SK-N-SH (cell line): ENCODE data around the gene FAIM2. TPM values are rescaled to one million over a fixed set of nuclear protein-coding genes. Genes with fewer than 3 reads are reported as not detected.

Experiments
- CTCF ChIA-PET: fragments of 300-600, 350-600 bp; formaldehyde crosslinking; extraction: SDS; loops from one replicate; lab custom pipeline; 2021; lab: Yijun Ruan, JAX
- POLR2A ChIA-PET: fragments of 350-600 bp; sonication (Branson Sonifier 250); formaldehyde crosslinking; extraction: SDS; loops from one replicate; lab custom pipeline; 2020; ENCODE audit warnings: antibody characterized with exemption, inconsistent platforms; lab: Yijun Ruan, JAX
- DNase-seq: peaks from one replicate; pipeline ENCODE4 v3.0.0; 2012
- H2AFZ ChIP-seq: fragments of 200-600 bp; sonication (generic); 2 replicates; pipeline ENCODE4 v1.8.1; 2016; ENCODE audit warnings: antibody characterized with exemption, mild to moderate bottlenecking, low read depth
- H3F3A ChIP-seq: fragments of 200-600 bp; sonication (generic); replicated peaks from 2 replicates; pipeline ENCODE3; 2016; ENCODE audit warnings: antibody characterized with exemption, mild to moderate bottlenecking; ENCODE audit not compliant: insufficient read depth
- H3K27ac ChIP-seq, 2 experiments: fragments of 200-500 bp in 1 of 2; fragments of 200-600 bp in 1 of 2; sonication (Bioruptor generic) in 1 of 2; sonication (generic), shearing (Covaris generic) in 1 of 2; 2 replicates each; pipeline versions ENCODE4 v1.5.1 to v1.6.1; 2014 to 2016; ENCODE audit warnings: low read depth in 2 of 2, inconsistent platforms in 1 of 2, low read length in 1 of 2, mild to moderate bottlenecking in 1 of 2, mixed read lengths in 1 of 2
- H3K27me3 ChIP-seq: fragments of 200-600 bp; sonication (generic), shearing (Covaris generic); 2 replicates; pipeline ENCODE4 v1.6.1; 2016; ENCODE audit warnings: mixed run types; ENCODE audit not compliant: insufficient read depth
- H3K36me3 ChIP-seq, 2 experiments: fragments of 200-500 bp in 1 of 2; fragments of 200-600 bp in 1 of 2; sonication (Bioruptor generic) in 1 of 2; sonication (generic) in 1 of 2; replicated peaks in 1 of 2; 2 replicates each; pipeline versions ENCODE3 to v1.5.1; 2014 to 2016; ENCODE audit warnings: low read length in 1 of 2, mild to moderate bottlenecking in 1 of 2; ENCODE audit not compliant: insufficient read depth in 2 of 2, control insufficient read depth in 1 of 2
- H3K4me1 ChIP-seq, 2 experiments: fragments of 200-500 bp in 1 of 2; fragments of 200-600 bp in 1 of 2; sonication (Bioruptor generic) in 1 of 2; sonication (generic), shearing (Covaris generic) in 1 of 2; 2 replicates each; pipeline versions ENCODE4 v1.5.1 to v1.6.1; 2014 to 2016; ENCODE audit warnings: low read depth in 1 of 2, low read length in 1 of 2, mixed run types in 1 of 2; ENCODE audit not compliant: insufficient read depth in 2 of 2, control insufficient read depth in 1 of 2
- H3K4me2 ChIP-seq: fragments of 200-600 bp; sonication (generic), shearing (Covaris generic); 2 replicates; pipeline ENCODE4 v1.6.1; 2017; ENCODE audit warnings: mixed run types
- H3K4me3 ChIP-seq, 2 experiments: fragments of 200-500 bp in 1 of 2; fragments of 200-600 bp in 1 of 2; sonication (Bioruptor generic) in 1 of 2; sonication (generic), shearing (Covaris generic) in 1 of 2; 2 replicates each; pipeline versions ENCODE4 v1.5.1 to v1.8.1; 2014 to 2016; ENCODE audit warnings: low read depth in 2 of 2, inconsistent platforms in 1 of 2, low read length in 1 of 2, mild to moderate bottlenecking in 1 of 2, mixed read lengths in 1 of 2, moderate library complexity in 1 of 2
- H3K79me2 ChIP-seq: fragments of 200-600 bp; sonication (generic); 2 replicates; pipeline ENCODE4 v1.8.1; 2017; ENCODE audit warnings: mild to moderate bottlenecking; ENCODE audit not compliant: insufficient read depth
- H3K9ac ChIP-seq: fragments of 200-600 bp; sonication (generic); 2 replicates; pipeline ENCODE4 v1.6.1; 2017; ENCODE audit warnings: mixed run types
- H3K9me2 ChIP-seq: fragments of 200-600 bp; sonication (generic); 2 replicates; pipeline ENCODE4 v1.6.1; 2017; ENCODE audit warnings: mixed run types
- H3K9me3 ChIP-seq: fragments of 200-600 bp; sonication (generic); 2 replicates; pipeline ENCODE4 v1.6.1; 2017; ENCODE audit warnings: mixed run types, mild to moderate bottlenecking, moderate library complexity
- H4K20me1 ChIP-seq: fragments of 200-600 bp; sonication (generic); 2 replicates; pipeline ENCODE4 v1.6.1; 2017; ENCODE audit warnings: mild to moderate bottlenecking, mixed run types; ENCODE audit not compliant: insufficient read depth
- CTCF ChIP-seq: fragments of 200-600 bp; sonication (generic); IDR thresholded peaks from 2 replicates; pipeline ENCODE4 v1.6.1; 2017; ENCODE audit warnings: antibody characterized with exemption, mild to moderate bottlenecking, moderate library complexity
- ELF1 ChIP-seq: IDR thresholded peaks from 2 replicates; pipeline ENCODE4 v1.4.0; 2012
- EP300 ChIP-seq, 2 experiments: IDR thresholded peaks; 2 replicates each; pipeline versions ENCODE4 v1.4.0 to v1.6.1; 2012; ENCODE audit warnings: borderline replicate concordance in 1 of 2, low read depth in 1 of 2, low read length in 1 of 2
- FOXJ3 ChIP-seq: sonication (generic); formaldehyde crosslinking; IDR thresholded peaks from 2 replicates; pipeline ENCODE4 v1.5.1; 2020; ENCODE audit warnings: mild to moderate bottlenecking, missing genetic modification reagents
- GABPA ChIP-seq: IDR thresholded peaks from 2 replicates; pipeline ENCODE4 v1.4.0; 2012; ENCODE audit warnings: low read depth, mild to moderate bottlenecking
- JUND ChIP-seq: IDR thresholded peaks from 2 replicates; pipeline ENCODE4 v1.4.0; 2012
- MAX ChIP-seq: IDR thresholded peaks from 2 replicates; pipeline ENCODE4 v1.4.0; 2012; ENCODE audit warnings: low read depth
- PBX3 ChIP-seq: IDR thresholded peaks from 2 replicates; pipeline ENCODE4; 2012
- RFX5 ChIP-seq: IDR thresholded peaks from 2 replicates; pipeline ENCODE4 v1.6.1; 2012; ENCODE audit warnings: mild to moderate bottlenecking, improper control_type of control experiment, low read length
- SIN3A ChIP-seq: IDR thresholded peaks from 2 replicates; pipeline ENCODE4 v1.6.1; 2012; ENCODE audit warnings: low read depth, mild to moderate bottlenecking, low read length, moderate library complexity, borderline replicate concordance
- SMC3 ChIP-seq: IDR thresholded peaks from 2 replicates; pipeline ENCODE4 v1.6.1; 2012; ENCODE audit warnings: low read depth, low read length, improper control_type of control experiment
- TEAD4 ChIP-seq: IDR thresholded peaks from 2 replicates; pipeline ENCODE4 v1.4.0; 2012; ENCODE audit warnings: mild to moderate bottlenecking, borderline replicate concordance; ENCODE audit not compliant: insufficient read depth
- USF2 ChIP-seq: fragments of 150-350 bp; IDR thresholded peaks from 2 replicates; pipeline ENCODE4 v1.6.1; 2017; ENCODE audit warnings: antibody characterized with exemption, low read length, low read depth, borderline replicate concordance
- YY1 ChIP-seq: IDR thresholded peaks from 2 replicates; pipeline ENCODE4 v1.4.0; 2012; ENCODE audit warnings: low read depth, mild to moderate bottlenecking
- WGBS: methylation state at CpG from one replicate; pipeline ENCODE4 v1.1.6; 2017; ENCODE audit warnings: low lambda C conversion rate; 5-methylcytosine and 5-hydroxymethylcytosine counted together
- polyA plus RNA-seq, 3 experiments: library from polyadenylated mRNA; depleted of rRNA; stranded (reverse); fragments of >200 nt; gene quantifications; 2 replicates each; pipeline ENCODE4 v1.2.3, GENCODE V29; 2012
- TF ChIP-seq, protein P1 (sequence below): fragments of 150-350 bp; IDR thresholded peaks from 2 replicates; pipeline ENCODE4 v1.6.1; 2016; ENCODE audit warnings: mild to moderate bottlenecking, low read depth, low read length

FAIM2 gene
- polyA plus RNA-seq, 1 of the 3 experiments (the other 2 are of a cell fraction), result 11.3 TPM

GRCh38 chr12:49944046-49944445 lies 40.3 kb upstream of the FAIM2 start:
- H3K27me3 ChIP-seq, result no peaks in the 10 kb centered on the region
- H2AFZ ChIP-seq, result no peak overlapping the region
- H3K9me2 ChIP-seq, result no peaks in the 10 kb centered on the region
- 91% methylated on average over 5 of the region's 5 CpGs for WGBS
- no peak overlapping the region for H3K9ac ChIP-seq
- H3K4me1 ChIP-seq, result peaks cover 0 to 4% of the 10 kb centered on the region in 2 experiments; a peak in 1 of 4 replicates
- no peak for DNase-seq
- H3K4me2 ChIP-seq, result no peak overlapping the region
- H3K9me3 ChIP-seq, result no peaks in the 10 kb centered on the region
- ChIA-PET POLR2A (no interaction called here), CTCF (interaction anchor here (0.6 to 3.5 kb wide), 6 partner anchors 10 to 126 kb away, joined by 3 to 28 read pairs (median 4); partner anchors contain the start of gene FAIM2)
- no peak overlapping the region for H3K4me3 ChIP-seq
- no peaks in the 10 kb centered on the region for H3K79me2 ChIP-seq
- H3K27ac ChIP-seq, result no peak overlapping the region
- no peaks in the 10 kb centered on the region for H3F3A ChIP-seq
- H3K36me3 ChIP-seq, result no peaks in the 10 kb centered on the region
- no peak for TF ChIP-seq SMC3
- no peak for TF ChIP-seq SIN3A
- TF ChIP-seq CTCF, result no peak
- TF ChIP-seq GABPA, result no peak
- H4K20me1 ChIP-seq, result no peaks in the 10 kb centered on the region

GRCh38 chr12:49943625-49943960 lies 39.9 kb upstream of the FAIM2 start:
- no peak overlapping the region for H2AFZ ChIP-seq
- no peak overlapping the region for H3K27ac ChIP-seq
- DNase-seq, result no peak
- H3K36me3 ChIP-seq, result no peaks in the 10 kb centered on the region
- peaks cover 0 to 4% of the 10 kb centered on the region in 2 experiments; a peak in 1 of 4 replicates for H3K4me1 ChIP-seq
- H3K9ac ChIP-seq, result no peak overlapping the region
- H3K9me3 ChIP-seq, result no peaks in the 10 kb centered on the region
- TF ChIP-seq TEAD4 (no peak), MAX (no peak), FOXJ3 (CRISPR knock-in tag) (no peak), EP300 (IDR thresholded peaks at IDR 0.05; ENCODE audit: borderline replicate concordance in 1 of 2, low read depth in 1 of 2, low read length in 1 of 2) (no peak), JUND (no peak), USF2 (no peak), YY1 (no peak), GABPA (no peak), ELF1 (no peak), RFX5 (no peak), PBX3 (no peak)
- TF ChIP-seq, protein P1, sequence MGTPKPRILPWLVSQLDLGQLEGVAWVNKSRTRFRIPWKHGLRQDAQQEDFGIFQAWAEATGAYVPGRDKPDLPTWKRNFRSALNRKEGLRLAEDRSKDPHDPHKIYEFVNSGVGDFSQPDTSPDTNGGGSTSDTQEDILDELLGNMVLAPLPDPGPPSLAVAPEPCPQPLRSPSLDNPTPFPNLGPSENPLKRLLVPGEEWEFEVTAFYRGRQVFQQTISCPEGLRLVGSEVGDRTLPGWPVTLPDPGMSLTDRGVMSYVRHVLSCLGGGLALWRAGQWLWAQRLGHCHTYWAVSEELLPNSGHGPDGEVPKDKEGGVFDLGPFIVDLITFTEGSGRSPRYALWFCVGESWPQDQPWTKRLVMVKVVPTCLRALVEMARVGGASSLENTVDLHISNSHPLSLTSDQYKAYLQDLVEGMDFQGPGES, result no peak
- POLR2A ChIA-PET, result no interaction called here
- no peaks in the 10 kb centered on the region for H4K20me1 ChIP-seq
- H3K4me3 ChIP-seq, result no peak overlapping the region
- CTCF ChIA-PET, result interaction anchor here (0.6 to 3.5 kb wide), 9 partner anchors 11 to 127 kb away, joined by 3 to 28 read pairs (median 5); partner anchors contain the start of gene FAIM2
- no peak overlapping the region for H3K4me2 ChIP-seq
- no peaks in the 10 kb centered on the region for H3K79me2 ChIP-seq
- 71% methylated on average over 1 of the region's 1 CpG for WGBS
- H3K9me2 ChIP-seq, result no peaks in the 10 kb centered on the region
- no peaks in the 10 kb centered on the region for H3F3A ChIP-seq
- no peaks in the 10 kb centered on the region for H3K27me3 ChIP-seq
